Measurements from ENCODE around the gene CTSC. TPM values are rescaled to one million over a fixed set of nuclear protein-coding genes. Genes with fewer than 3 reads are reported as not detected.

CTSC gene
- total and polyA plus RNA-seq, 2 of the 13 experiments (the other 11 are each of a cell fraction or from before 2014, with no cell fraction given), result 144 to 210 TPM

GRCh38 chr11:88370782-88371181 lies 33.2 kb upstream of the CTSC start:
- intact Hi-C loops (cut with micrococcal nuclease; ENCODE audit: unreplicated experiment) (no loop called here), in situ Hi-C loops (cut with HindIII; ENCODE audit: extremely low pct_ligation_motif_present, low pct_unique_long_range_greater_than_20kb) (no loop called here)
- Histone ChIP-seq H3K9me3 (ENCODE audit: low read length) (no peaks in the 10 kb centered on the region), H3K4me3 (replicated peaks in 1 of 3; ENCODE audit: insufficient read depth in 1 of 3, low read depth in 2 of 3, low read length in 3 of 3) (no peak overlapping the region), H3K9ac (ENCODE audit: insufficient read depth, low read depth, low read length) (no peak overlapping the region), H3K36me3 (replicated peaks in 1 of 2; ENCODE audit: control insufficient read depth in 1 of 2, insufficient read depth in 2 of 2, low read length in 2 of 2) (no peaks in the 10 kb centered on the region), H3K4me1 (ENCODE audit: insufficient read depth, low read length) (no peaks in the 10 kb centered on the region), H2AFZ (ENCODE audit: low read length) (no peak overlapping the region), H3K4me2 (ENCODE audit: low read depth, low read length) (no peak overlapping the region), H3K27ac (ENCODE audit: extremely low read length, insufficient read depth, low read length) (no peak overlapping the region), H3K27me3 (ENCODE audit: control insufficient read depth in 1 of 2, insufficient read depth in 2 of 2, low read length in 2 of 2) (no peaks in the 10 kb centered on the region), H4K20me1 (ENCODE audit: insufficient read depth, low read length) (no peaks in the 10 kb centered on the region), H3K79me2 (ENCODE audit: insufficient read depth, low read length) (no peaks in the 10 kb centered on the region)
- BruUV-seq (replicated peaks), result no TSS peak
- DNase-seq (ENCODE audit: low spot score), result no peak
- no peak for ATAC-seq
- CTCF ChIA-PET (ENCODE audit: low intra/inter-chr PET ratio, low total read pairs), result no interaction called here
- FAIRE-seq, result no peak
- no peak for TF ChIP-seq FOXO4 (CRISPR knock-in tag; conservative IDR thresholded peaks at IDR 0.05)
- no peak for TF ChIP-seq ZNF629 (CRISPR knock-in tag; conservative IDR thresholded peaks at IDR 0.05)
- no peak for TF ChIP-seq ZNF558 (CRISPR knock-in tag; IDR thresholded peaks at IDR 0.05; ENCODE audit: borderline replicate concordance)
- TF ChIP-seq ZBTB7B (CRISPR knock-in tag; IDR thresholded peaks at IDR 0.05), result no peak
- no peak for TF ChIP-seq FOXO1 (CRISPR knock-in tag; IDR thresholded peaks at IDR 0.05)
- TF ChIP-seq ZSCAN30 (CRISPR knock-in tag; IDR thresholded peaks at IDR 0.05), result no peak
- TF ChIP-seq THYN1 (CRISPR knock-in tag; IDR thresholded peaks at IDR 0.05; ENCODE audit: borderline replicate concordance, low read depth), result no peak
- TF ChIP-seq SAP130 (CRISPR knock-in tag; IDR thresholded peaks at IDR 0.05; ENCODE audit: low read depth), result no peak
- no peak for TF ChIP-seq JUN (CRISPR knock-in tag; IDR thresholded peaks at IDR 0.05)
- TF ChIP-seq ZFP90 (CRISPR knock-in tag; IDR thresholded peaks at IDR 0.05; ENCODE audit: borderline replicate concordance), result no peak
- no peak for TF ChIP-seq ZNF235 (CRISPR knock-in tag; IDR thresholded peaks at IDR 0.05; ENCODE audit: borderline replicate concordance)
- TF ChIP-seq SNAPC4 (CRISPR knock-in tag; IDR thresholded peaks at IDR 0.05), result no peak
- no peak for TF ChIP-seq ZNF770 (CRISPR knock-in tag; IDR thresholded peaks at IDR 0.05)
- no peak for TF ChIP-seq ZNF713 (CRISPR knock-in tag; IDR thresholded peaks at IDR 0.05)
- no peak for TF ChIP-seq ZNF230 (CRISPR knock-in tag; IDR thresholded peaks at IDR 0.05)
- no peak for TF ChIP-seq PCBP2 (optimal IDR thresholded peaks at IDR 0.05; ENCODE audit: low read depth, low read length, poor library complexity, severe bottlenecking)
- no peak for TF ChIP-seq TAF1 (CRISPR knock-in tag; IDR thresholded peaks at IDR 0.05)
- POLR2A ChIA-PET, result no interaction called here
- 47% methylated on average over 2 of the region's 2 CpGs for WGBS (ENCODE audit: low lambda C conversion rate)
